Sigmoid colon (tissue), 7 donors: ENCODE results near the gene PTPRD. TPM values are rescaled to one million over a fixed set of nuclear protein-coding genes. Genes with fewer than 3 reads are reported as not detected.

Source experiments
- DNase-seq: peaks from one replicate; pipeline ENCODE4 v3.0.0-alpha.2; 2019
- H3K27ac ChIP-seq, 4 donors: fragments of 200-600 bp; sonication (generic); one replicate each; pipeline ENCODE4 v1.5.1; 2016 to 2019; ENCODE audit warnings: mild to moderate bottlenecking in 1 of 4
- H3K27me3 ChIP-seq, 3 donors: fragments of 200-600 bp; sonication (generic); one replicate each; pipeline ENCODE4 v1.5.1; 2019; ENCODE audit warnings: mild to moderate bottlenecking in 1 of 3
- H3K36me3 ChIP-seq, 4 donors: fragments of 200-600 bp; sonication (generic); one replicate each; pipeline ENCODE4 v1.5.1; 2016 to 2019
- H3K4me1 ChIP-seq, 4 donors: fragments of 200-600 bp; sonication (generic); one replicate each; pipeline ENCODE4 v1.5.1; 2017 to 2019
- H3K4me3 ChIP-seq, 4 donors: fragments of 200-600 bp; sonication (generic); one replicate each; pipeline ENCODE4 v1.5.1; 2017 to 2019; ENCODE audit warnings: mild to moderate bottlenecking in 2 of 4, moderate library complexity in 1 of 4
- H3K9me3 ChIP-seq, 4 donors: fragments of 200-600 bp in 3 of 4; sonication (generic) in 3 of 4; one replicate each; pipeline versions ENCODE4 v1.5.1 to v1.6.1; 2013 to 2019
- CTCF ChIP-seq, 4 experiments: fragments of 450-650 bp in 3 of 4; fragments of 200-600 bp in 1 of 4; IDR thresholded peaks; one replicate each; pipeline ENCODE4 v1.5.1; 2016 to 2019; ENCODE audit warnings: antibody characterized with exemption in 4 of 4, mild to moderate bottlenecking in 3 of 4, moderate library complexity in 2 of 4
- EP300 ChIP-seq, 4 donors: sonication (generic); formaldehyde crosslinking; IDR thresholded peaks; one replicate each; pipeline ENCODE4 v1.6.1; 2017; ENCODE audit warnings: antibody characterized with exemption in 4 of 4
- POLR2A ChIP-seq, 2 donors: fragments of 450-650 bp; IDR thresholded peaks; one replicate each; pipeline ENCODE4 v1.6.1; 2016; ENCODE audit warnings: antibody characterized with exemption in 2 of 2, mild to moderate bottlenecking in 2 of 2, moderate library complexity in 2 of 2
- POLR2AphosphoS5 ChIP-seq, 4 donors: sonication (generic); formaldehyde crosslinking; IDR thresholded peaks; one replicate each; pipeline ENCODE4 v1.6.1; 2017; ENCODE audit warnings: antibody characterized with exemption in 4 of 4
- WGBS, 2 donors: extraction: QIAGEN DNeasy Blood & Tissue Kit; methylation state at CpG; one replicate each; pipeline ENCODE4 v1.1.7; 2013; 5-methylcytosine and 5-hydroxymethylcytosine counted together
- intact Hi-C: fragments of 100-400 bp; cut with DNase I; formaldehyde crosslinking; loops from one replicate; pipeline ENCODE4 v1.15.1; 2023
- polyA plus RNA-seq, 3 donors: library from polyadenylated mRNA; stranded (reverse); fragments of 200-250 nt; gene quantifications; one replicate each; pipeline ENCODE4 v1.2.3, GENCODE V29; 2013
- total RNA-seq, 4 donors: library from RNA; depleted of rRNA; stranded (reverse); fragments of >200 nt; gene quantifications; one replicate each; pipeline ENCODE4 v1.1.0, GENCODE V29; 2016
- donor health status: healthy with polysubstance abuse.
- donor health status: Bipolar disorder and iron deficiency.
- donor health status: healthy.

Gene PTPRD
- total and polyA plus RNA-seq, 7 donors = 1.2 to 18.3 (median 6.3) TPM

- H3K27ac ChIP-seq = no peak overlapping the region
- DNase-seq = no peak
- intact Hi-C loops = no loop called here
- no peaks in the 10 kb centered on the region for H3K4me1 ChIP-seq
- no peaks in the 10 kb centered on the region for H3K9me3 ChIP-seq
- TF ChIP-seq POLR2A (IDR thresholded peaks at IDR 0.05) (no peak), POLR2AphosphoS5 (IDR thresholded peaks at IDR 0.05) (no peak), CTCF (IDR thresholded peaks at IDR 0.05) (no peak), EP300 (IDR thresholded peaks at IDR 0.05) (no peak)
- no peak overlapping the region for H3K4me3 ChIP-seq
- 81 to 87% methylated on average over 2 of the region's 2 CpGs for WGBS, 2 donors
- H3K27me3 ChIP-seq = no peaks in the 10 kb centered on the region
- no peaks in the 10 kb centered on the region for H3K36me3 ChIP-seq
These were observed 376.6 kb downstream of the PTPRD start for GRCh38 chr9:10236161-10236560.

- WGBS, 2 donors = 85 to 90% methylated on average over 5 of the region's 5 CpGs
- Histone ChIP-seq H3K9me3 (no peaks in the 10 kb centered on the region), H3K36me3 (no peaks in the 10 kb centered on the region), H3K4me3 (no peak overlapping the region), H3K27me3 (no peaks in the 10 kb centered on the region), H3K27ac (no peak overlapping the region), H3K4me1 (no peaks in the 10 kb centered on the region)
- TF ChIP-seq POLR2AphosphoS5 (IDR thresholded peaks at IDR 0.05) (no peak), POLR2A (IDR thresholded peaks at IDR 0.05) (no peak), EP300 (IDR thresholded peaks at IDR 0.05) (no peak), CTCF (IDR thresholded peaks at IDR 0.05) (no peak)
- no peak for DNase-seq
- intact Hi-C loops = no loop called here
These were observed 377.4 kb downstream of the PTPRD start for GRCh38 chr9:10235376-10235775.

- Histone ChIP-seq H3K4me1 (no peaks in the 10 kb centered on the region), H3K4me3 (no peak overlapping the region), H3K27ac (no peak overlapping the region), H3K9me3 (no peaks in the 10 kb centered on the region), H3K36me3 (no peaks in the 10 kb centered on the region), H3K27me3 (no peaks in the 10 kb centered on the region)
- DNase-seq = no peak
- TF ChIP-seq CTCF (IDR thresholded peaks at IDR 0.05) (no peak), POLR2AphosphoS5 (IDR thresholded peaks at IDR 0.05) (no peak), POLR2A (IDR thresholded peaks at IDR 0.05) (no peak), EP300 (IDR thresholded peaks at IDR 0.05) (no peak)
- 19 to 35% methylated on average over 3 of the region's 3 CpGs for WGBS, 2 donors
- intact Hi-C loops = no loop called here
These were observed 380.4 kb downstream of the PTPRD start for GRCh38 chr9:10232352-10232930.

- Histone ChIP-seq H3K9me3 (no peaks in the 10 kb centered on the region), H3K36me3 (no peaks in the 10 kb centered on the region), H3K4me1 (no peaks in the 10 kb centered on the region), H3K27me3 (no peaks in the 10 kb centered on the region), H3K4me3 (no peak overlapping the region), H3K27ac (no peak overlapping the region)
- WGBS, 2 donors = 57 to 79% methylated on average over 2 of the region's 2 CpGs
- TF ChIP-seq POLR2A (IDR thresholded peaks at IDR 0.05) = no peak
- intact Hi-C loops = no loop called here
- no peak for DNase-seq
These were observed 382.3 kb downstream of the PTPRD start for GRCh38 chr9:10230512-10230911.

GRCh38 chr9:10228082-10228481 is 384.7 kb downstream of the PTPRD start:
- TF ChIP-seq POLR2AphosphoS5 (IDR thresholded peaks at IDR 0.05) = no peak
- no peak for TF ChIP-seq CTCF (IDR thresholded peaks at IDR 0.05)
- TF ChIP-seq EP300 (IDR thresholded peaks at IDR 0.05) = no peak
- no peak for TF ChIP-seq POLR2A (IDR thresholded peaks at IDR 0.05)
- H3K36me3 ChIP-seq = no peaks in the 10 kb centered on the region
- H3K27me3 ChIP-seq = no peaks in the 10 kb centered on the region
- H3K27ac ChIP-seq = no peak overlapping the region
- intact Hi-C loops = no loop called here
- 10 to 54% methylated on average over 1 of the region's 1 CpG for WGBS, 2 donors
- no peak overlapping the region for H3K4me3 ChIP-seq
- H3K4me1 ChIP-seq = no peaks in the 10 kb centered on the region
- DNase-seq = no peak
- no peaks in the 10 kb centered on the region for H3K9me3 ChIP-seq
